ENCODE results near the gene GSC.
"Not testable (repeated sequence)": the region's sequence is repeated elsewhere in the genome, so short reads cannot be mapped to it uniquely, and the experiment has no call there.

GSC gene

GRCh38 chr14:94771906-94772490 is 2.1 kb upstream of the GSC start:
- no peak for DNase-seq (ENCODE audit: low read depth in 2 of 2)

GRCh38 chr14:94771158-94771905 is 1.4 kb upstream of the GSC start:
- DNase-seq (ENCODE audit: low read depth in 2 of 2): no peak

GRCh38 chr14:94770815-94771157 is 873 bp upstream of the GSC start:
- DNase-seq (ENCODE audit: low read depth in 2 of 2): no peak

- DNase-seq (ENCODE audit: low read depth in 2 of 2): no peak
Measured at GRCh38 chr14:94770251-94770749, 387 bp upstream of the GSC start.

GRCh38 chr14:94768521-94769390 is 1.2 kb downstream of the GSC start:
- DNase-seq (ENCODE audit: low read depth in 2 of 2): no peak

GRCh38 chr14:94768141-94768520 is 1.8 kb downstream of the GSC start:
- DNase-seq (ENCODE audit: low read depth in 2 of 2): no peak

- no peak for DNase-seq (ENCODE audit: low read depth in 2 of 2)
Measured at GRCh38 chr14:94767321-94767878, 2.5 kb downstream of the GSC start.

GRCh38 chr14:94764573-94764972 is 5.3 kb downstream of the GSC start:
- no peak for DNase-seq (ENCODE audit: low read depth in 2 of 2)

- DNase-seq (ENCODE audit: low read depth in 2 of 2): no peak
Measured at GRCh38 chr14:94762431-94762830, 7.5 kb downstream of the GSC start.

- DNase-seq (ENCODE audit: low read depth in 2 of 2): no peak
Measured at GRCh38 chr14:94761997-94762377, 7.9 kb downstream of the GSC start.

- no peak for DNase-seq (ENCODE audit: low read depth in 2 of 2)
Measured at GRCh38 chr14:94761348-94761996, 8.4 kb downstream of the GSC start.

- DNase-seq (ENCODE audit: low read depth in 2 of 2): no peak
Measured at GRCh38 chr14:94756310-94756882, 13.5 kb downstream of the GSC start.

GRCh38 chr14:94754391-94754942 is 15.4 kb downstream of the GSC start:
- DNase-seq (ENCODE audit: low read depth in 2 of 2): no peak

- DNase-seq (ENCODE audit: low read depth in 2 of 2): no peak
Measured at GRCh38 chr14:94752591-94753436, 17.1 kb downstream of the GSC start.

- DNase-seq (ENCODE audit: low read depth in 2 of 2): no peak
Measured at GRCh38 chr14:94751956-94752355, 18.0 kb downstream of the GSC start.

- no peak for DNase-seq (ENCODE audit: low read depth in 2 of 2)
Measured at GRCh38 chr14:94751321-94751720, 18.6 kb downstream of the GSC start.

GRCh38 chr14:94750371-94750770 is 19.5 kb downstream of the GSC start:
- no peak for DNase-seq (ENCODE audit: low read depth in 2 of 2)

- no peak for DNase-seq (ENCODE audit: low read depth in 2 of 2)
Measured at GRCh38 chr14:94748667-94749347, 21.1 kb downstream of the GSC start.

GRCh38 chr14:94747739-94748138 is 22.2 kb downstream of the GSC start:
- DNase-seq (ENCODE audit: low read depth in 2 of 2): no peak

GRCh38 chr14:94747153-94747552 is 22.8 kb downstream of the GSC start:
- not testable (repeated sequence) for DNase-seq (ENCODE audit: low read depth in 2 of 2)

Measured in stimulated activated CD8-positive, alpha-beta memory T cell treated with anti-CD3 and anti-CD28 coated beads, Interleukin-7, amount 100 ng/mL, for 1 hour (primary cell).